CD4-positive, alpha-beta T cell treated with Interleukin-17A for 1 hour (primary cell): Measurements from ENCODE around the gene KRTAP10-3.
"Not testable (repeated sequence)": the region's sequence is repeated elsewhere in the genome, so short reads cannot be mapped to it uniquely, and the experiment has no call there.

Experiments used
- DNase-seq: peaks from one replicate; pipeline ENCODE4 v3.0.0-alpha.2; 2020

Gene KRTAP10-3

DNA sequence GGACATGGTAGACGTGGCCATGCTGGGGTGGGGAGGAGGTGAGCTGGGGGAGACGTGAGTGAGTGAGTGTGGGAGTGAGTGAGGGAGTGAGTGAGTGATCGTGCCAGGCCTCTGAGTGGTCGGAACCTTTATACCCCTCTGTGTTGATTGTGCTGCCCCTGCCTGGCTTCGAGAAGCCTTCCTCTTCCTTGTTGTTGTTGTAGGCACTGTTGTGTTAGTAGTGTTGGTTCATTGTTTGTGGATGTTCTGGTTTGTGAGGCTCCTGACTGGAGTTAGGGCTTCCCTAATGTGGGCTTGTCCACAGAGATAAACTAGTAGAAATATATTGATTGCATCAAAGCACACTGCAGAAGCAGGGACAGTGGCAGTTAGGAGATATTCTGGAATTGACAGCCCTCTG lies at the start of gene KRTAP10-3:
KRTAP10-3 (minus strand) TSS at position 101 of the 400 bp plus-strand sequence; CDS start at position 21, 80 bp downstream.
- no peak for DNase-seq

DNA sequence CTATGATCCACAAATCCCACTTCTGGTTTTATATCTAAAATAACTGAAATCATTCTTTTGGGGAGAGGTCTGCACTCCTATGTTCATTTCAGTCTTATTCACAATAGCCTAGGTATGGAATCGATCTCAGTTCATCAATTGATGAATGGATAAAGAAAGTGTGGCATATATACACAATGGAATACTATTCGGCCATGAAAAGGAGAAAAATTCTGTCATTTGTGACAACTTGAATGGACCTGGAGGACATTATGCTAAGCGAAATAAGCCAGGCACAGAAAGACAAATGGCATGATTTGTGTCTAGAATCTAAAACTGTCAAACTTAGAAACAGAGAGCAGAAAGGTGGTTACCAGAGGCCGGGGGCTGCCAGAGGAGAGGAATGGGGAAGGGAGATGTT lies 47.9 kb upstream of the KRTAP10-3 start:
- no peak for DNase-seq

DNA sequence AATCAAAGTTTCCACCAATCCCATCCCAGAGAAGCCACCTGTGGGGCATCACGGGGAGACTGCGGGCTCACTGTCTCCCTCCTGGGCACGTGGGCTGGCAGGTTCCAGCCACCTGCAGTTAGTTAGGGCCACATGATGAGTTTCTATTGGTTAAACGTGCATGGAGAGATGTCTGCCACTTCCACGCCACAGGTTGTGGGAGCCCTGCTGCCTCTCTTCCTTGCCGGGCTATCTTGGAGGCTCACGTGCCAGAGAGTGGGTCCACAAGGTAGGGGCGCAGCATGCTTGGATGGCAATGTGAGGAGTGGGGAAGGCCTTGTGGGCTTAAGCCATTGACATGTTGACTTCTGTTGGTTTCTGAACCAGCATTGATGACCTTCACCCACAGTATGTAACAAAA lies 45.3 kb upstream of the KRTAP10-3 start:
- no peak for DNase-seq

- no peak for DNase-seq
These were observed 44.7 kb upstream of the KRTAP10-3 start for GRCh38 chr21:44603109-44603875.

DNA sequence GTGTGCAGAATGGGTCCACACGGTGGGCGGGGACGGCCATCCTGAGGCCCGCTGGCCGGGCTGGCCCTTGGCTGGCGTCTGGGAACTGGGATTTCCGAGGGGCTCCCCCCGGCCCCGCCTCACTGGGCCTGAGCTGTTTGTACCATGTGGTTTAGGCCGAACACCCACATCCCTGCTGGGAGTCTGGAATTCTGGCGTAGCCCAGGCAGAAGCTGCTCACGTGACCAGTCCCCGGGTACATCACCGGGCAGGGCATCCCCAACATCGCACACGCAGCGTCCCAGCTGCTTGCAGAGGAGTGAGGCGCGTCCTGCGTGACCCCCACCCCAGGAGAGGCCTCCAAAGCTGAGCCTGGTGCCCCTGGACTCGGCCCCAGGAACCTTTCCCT lies 43.9 kb upstream of the KRTAP10-3 start:
- DNase-seq: no peak

- no peak for DNase-seq
These were observed 43.2 kb upstream of the KRTAP10-3 start for GRCh38 chr21:44601596-44602462.

DNA sequence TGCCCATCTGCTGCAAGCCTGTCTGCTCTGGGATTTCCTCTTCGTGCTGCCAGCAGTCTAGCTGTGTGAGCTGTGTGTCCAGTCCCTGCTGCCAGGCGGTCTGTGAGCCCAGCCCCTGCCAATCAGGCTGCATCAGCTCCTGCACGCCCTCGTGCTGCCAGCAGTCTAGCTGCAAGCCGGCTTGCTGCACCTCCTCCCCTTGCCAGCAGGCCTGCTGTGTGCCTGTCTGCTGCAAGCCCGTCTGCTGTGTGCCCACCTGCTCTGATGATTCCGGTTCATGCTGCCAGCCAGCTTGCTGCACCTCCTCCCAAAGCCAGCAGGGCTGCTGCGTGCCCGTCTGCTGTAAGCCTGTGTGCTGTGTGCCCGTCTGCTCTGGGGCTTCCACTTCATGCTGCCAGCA lies 42.5 kb upstream of the KRTAP10-3 start:
- not testable (repeated sequence) for DNase-seq

GRCh38 chr21:44600118-44600978 lies 41.8 kb upstream of the KRTAP10-3 start, which contains the start of gene KRTAP10-7:
KRTAP10-7 (plus strand) TSS chr21:44600597; CDS start chr21:44600622, 25 bp downstream.
- DNase-seq: not testable (repeated sequence)

DNA sequence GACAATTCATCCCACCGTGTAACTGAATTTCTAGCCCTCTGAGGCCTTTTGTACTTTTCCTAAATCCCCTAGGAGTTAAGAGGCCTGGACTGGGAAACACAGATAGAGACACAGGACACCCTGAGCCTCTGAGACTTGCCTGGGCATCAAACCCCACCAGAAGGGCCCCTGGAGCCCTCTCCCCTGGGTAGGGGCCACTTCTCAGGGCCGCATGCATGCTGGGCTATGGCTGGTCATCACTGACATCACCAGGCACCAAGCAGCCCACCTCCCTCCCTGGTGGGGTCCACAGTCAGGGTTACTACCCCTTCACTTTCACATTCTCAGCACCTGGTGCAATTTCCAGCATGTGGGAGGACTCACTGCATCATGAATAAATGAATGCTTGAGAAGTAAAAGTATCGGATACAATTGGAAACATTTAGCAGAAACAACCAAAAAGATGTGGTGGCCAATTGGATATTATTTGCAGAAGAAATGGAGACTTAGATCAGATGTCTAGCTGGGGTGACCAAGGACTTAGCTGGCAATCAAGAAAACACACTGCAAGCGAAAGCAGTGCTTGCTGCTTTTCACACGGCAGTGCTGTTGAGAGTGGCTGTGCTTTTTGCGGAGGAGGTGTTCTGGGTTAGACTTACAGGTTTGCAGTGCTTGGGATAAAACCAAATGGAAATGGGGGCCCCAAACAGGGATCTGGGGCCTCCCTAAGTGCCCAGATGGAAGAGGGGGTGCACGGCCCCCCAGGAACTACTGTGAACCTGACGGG lies 40.9 kb upstream of the KRTAP10-3 start:
- DNase-seq: no peak

DNA sequence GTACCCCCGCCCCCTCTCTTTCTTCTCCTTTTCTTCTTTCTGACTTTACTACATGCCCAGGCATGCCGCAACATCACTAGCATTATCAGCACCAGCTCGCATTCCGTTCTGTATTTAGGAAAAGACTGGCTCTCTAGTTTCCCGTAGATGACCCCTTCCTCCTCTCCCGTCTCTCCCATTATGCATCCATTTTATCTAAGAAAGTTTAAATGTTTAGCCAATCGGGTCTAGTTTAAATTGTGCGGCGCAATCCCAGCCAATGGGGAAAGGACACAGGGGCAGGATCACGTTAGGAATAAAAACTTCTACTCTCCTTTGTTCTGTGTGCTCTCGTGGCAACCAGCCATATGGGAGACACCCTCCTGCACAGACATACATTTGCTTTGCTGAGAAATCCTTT lies 39.5 kb upstream of the KRTAP10-3 start:
- DNase-seq: no peak

DNA sequence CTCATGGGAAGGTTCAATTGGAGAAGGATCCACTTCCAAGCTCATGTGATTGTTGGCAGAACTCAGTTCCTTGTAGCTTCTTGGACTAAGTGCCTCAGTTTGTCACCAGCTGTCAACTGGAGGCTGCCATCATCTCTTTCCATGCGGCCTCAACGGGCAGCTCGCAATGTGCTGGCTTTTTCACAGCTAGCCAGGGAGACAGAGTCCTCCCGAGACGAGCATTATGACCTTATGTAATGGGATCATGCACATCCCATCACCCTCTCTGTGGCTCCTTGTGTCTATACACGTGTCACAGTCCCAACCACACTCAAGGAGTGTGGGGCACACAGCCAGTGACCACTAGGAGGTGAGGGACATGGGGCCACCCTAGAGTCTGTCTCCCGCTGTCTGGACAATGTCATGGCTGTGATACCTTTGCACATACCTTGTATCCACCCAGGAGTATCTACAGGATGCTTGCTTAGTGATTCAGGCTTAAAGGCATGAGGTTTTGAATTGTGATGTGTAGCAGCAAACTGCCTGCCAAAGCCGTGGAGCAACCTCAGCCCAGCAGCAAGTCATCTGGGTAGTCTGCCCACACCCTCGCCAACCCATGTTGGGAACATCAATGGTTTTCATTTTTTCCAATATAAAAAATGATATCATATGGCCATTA lies 37.6 kb upstream of the KRTAP10-3 start:
- DNase-seq: no peak

DNA sequence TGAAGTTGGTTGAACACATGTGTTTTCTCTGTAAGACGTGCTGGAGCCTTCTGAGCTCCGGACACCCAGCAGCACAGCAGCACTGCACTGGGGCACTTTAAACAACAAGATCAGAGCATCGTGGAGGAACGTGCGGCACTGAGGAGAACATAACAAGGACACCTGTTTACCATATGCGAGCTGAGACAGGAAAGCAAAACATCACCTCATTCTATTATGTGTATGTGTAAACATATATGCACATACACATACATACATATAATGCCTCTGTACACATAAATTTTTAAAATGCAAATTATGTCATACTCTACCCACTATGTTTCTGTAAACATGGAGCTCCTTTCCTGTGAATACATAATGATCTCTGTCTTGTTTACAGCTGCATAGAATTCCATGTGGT lies 36.9 kb upstream of the KRTAP10-3 start:
- no peak for DNase-seq

GRCh38 chr21:44594406-44594916 lies 35.9 kb upstream of the KRTAP10-3 start:
- no peak for DNase-seq

DNA sequence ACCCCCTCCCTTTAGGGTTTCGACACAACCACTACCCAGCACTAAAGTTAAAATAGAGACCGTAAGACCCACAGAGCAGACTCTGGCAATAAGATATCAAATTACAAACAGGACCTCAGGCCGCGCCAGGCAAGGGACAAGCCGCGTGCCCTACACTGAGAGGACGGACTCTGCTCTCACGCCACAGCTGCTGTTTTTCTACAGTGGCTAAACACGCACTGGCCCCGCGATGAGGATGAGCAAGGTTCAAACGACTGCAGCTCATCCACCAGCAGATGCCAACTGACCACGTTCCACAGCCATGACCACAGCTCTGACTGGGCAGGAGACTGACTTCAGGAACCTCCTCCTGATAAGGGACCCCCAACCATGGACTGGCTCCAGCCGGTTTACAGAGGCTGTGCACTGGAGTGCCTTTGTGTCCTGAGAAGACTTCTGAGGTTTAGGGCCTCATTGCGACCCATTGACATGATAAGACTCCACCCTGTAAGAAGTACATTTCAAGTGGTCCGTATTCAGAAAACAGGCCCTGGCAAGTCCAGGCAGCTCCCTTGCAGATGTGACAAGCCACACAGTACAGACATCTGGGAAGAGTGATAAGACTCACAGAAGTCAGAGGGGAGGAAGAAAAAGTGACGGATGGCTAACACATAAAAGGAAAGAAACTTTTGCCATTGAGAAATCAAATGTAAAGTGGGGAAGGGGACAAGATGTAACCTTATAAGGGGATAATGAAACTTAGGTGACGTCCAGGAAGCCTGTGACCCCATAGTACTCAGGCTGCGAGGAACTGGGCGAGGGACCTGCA lies 35.2 kb upstream of the KRTAP10-3 start:
- no peak for DNase-seq

DNA sequence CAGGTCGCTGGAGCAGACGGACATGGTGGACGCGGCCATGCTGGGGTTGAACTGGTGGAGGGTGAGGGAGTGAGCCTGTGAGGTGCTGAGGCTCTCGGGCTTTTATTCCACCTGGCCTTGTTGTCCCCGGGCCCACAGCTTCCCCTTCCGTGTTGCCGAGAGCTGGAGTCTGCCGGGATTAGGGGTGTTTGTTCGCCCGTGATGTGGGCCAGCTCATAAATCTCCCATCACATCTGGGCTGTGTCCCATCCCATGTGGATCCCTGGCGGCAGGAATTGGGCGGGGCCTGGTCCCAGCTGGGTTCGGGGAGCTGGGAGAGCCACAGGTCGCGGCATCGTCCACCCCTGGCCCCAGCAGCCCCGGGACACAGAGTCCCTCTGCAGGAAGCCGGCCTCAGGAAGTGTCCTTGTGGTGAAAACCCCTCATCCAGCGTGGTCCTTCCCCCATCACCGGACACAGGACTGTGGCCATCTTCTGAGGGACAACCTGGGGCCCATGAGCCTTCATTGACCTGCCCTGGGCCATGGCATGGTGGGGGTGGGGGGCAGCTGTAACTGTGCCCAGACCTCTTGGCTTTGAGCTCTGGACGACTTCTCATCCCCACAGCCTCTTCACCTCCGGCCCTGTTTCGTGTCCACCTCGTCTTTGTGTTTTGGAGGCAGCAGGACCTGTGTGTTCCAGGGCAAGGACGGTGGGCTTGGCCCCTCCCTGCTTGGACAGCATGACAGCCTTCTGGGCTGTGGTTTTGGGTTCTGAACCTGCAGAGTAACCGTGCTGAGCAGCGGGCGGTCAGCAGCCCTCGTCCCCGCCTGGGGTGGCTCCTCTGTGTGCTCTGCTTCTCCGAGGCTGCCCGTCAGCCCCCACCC lies 34.1 kb upstream of the KRTAP10-3 start, which contains the start of gene KRTAP10-6:
KRTAP10-6 (minus strand) TSS at position 60 of the 866 bp plus-strand sequence; CDS start at position 39, 21 bp downstream.
- no peak for DNase-seq

DNA sequence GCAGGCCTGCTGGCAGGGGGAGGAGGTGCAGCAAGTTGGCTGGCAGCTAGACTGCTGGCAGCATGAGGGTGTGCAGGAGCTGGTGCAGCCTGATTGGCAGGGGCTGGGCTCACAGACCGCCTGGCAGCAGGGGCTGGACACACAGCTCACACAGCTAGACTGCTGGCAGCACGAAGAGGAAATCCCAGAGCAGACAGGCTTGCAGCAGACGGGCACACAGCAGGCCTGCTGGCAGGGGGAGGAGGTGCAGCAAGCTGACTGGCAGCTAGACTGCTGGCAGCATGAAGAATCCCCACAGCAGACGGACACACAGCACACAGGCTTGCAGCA lies 33.2 kb upstream of the KRTAP10-3 start:
- DNase-seq: not testable (repeated sequence)

DNA sequence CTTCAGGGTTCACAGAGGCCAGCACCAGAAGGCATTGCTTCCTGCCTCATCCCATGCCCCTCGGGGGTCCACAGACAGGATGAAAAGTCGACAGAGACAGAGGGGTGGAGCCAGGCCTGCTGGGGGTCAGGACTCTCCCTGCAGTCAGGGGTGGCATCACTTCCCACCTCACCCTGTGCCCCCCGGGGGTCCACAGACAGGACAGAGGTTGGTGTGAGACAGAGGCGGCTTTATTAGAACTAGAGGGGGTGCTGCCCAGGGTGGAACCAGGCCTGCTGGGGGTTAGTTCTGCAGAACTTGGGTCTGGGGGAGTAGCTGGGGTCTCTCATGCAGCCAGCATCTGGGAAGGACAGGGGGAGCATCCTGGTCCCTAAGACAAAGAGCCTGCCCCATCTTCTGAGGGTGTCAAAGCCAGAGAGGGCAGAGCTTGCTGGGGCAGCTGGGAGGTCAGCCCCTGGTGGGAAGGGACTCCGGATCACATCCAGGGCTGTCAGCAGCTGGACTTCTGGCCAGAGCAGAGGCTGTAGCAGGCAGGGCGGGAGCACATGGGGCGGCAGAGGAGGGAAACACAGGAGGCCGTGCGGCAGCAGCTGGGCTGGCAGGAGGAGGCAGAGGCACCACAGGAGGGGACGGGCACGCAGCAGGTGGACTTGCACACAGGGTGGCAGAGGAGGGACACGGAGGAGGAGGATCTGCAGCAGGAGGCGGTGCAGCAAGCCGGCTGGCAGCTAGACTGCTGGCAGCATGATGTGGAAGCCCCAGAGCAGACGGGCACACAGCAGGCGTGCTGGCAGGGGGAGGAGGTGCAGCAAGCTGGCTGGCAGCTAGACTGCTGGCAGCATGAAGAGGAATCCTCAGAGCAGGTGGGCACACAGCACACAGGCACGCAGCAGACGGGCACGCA lies 32.6 kb upstream of the KRTAP10-3 start:
- not testable (repeated sequence) for DNase-seq

- DNase-seq: no peak
These were observed 31.7 kb upstream of the KRTAP10-3 start for GRCh38 chr21:44590311-44590721.
